Osteoblast (primary cell): Measurements from ENCODE around the gene AGAP5. TPM values are rescaled to one million over a fixed set of nuclear protein-coding genes. Genes with fewer than 3 reads are reported as not detected.
A peak's percentile ranks its signal among the peaks of the same experiment; 100 is the strongest.

ENCODE experiments used
- DNase-seq: peaks from one replicate; pipeline ENCODE4 v3.0.0; 2011; ENCODE audit warnings: low spot score, mixed read lengths; ENCODE audit not compliant: insufficient read length; ENCODE audit errors: missing footprints
- H2AFZ ChIP-seq: 2 replicates; pipeline ENCODE4 v1.6.0; 2011; ENCODE audit warnings: mild to moderate bottlenecking, low read length
- H3K27ac ChIP-seq: 2 replicates; pipeline ENCODE4 v1.5.1; 2011; ENCODE audit warnings: mild to moderate bottlenecking, low read depth, low read length, moderate library complexity
- H3K27me3 ChIP-seq: 2 replicates; pipeline ENCODE4 v1.6.0; 2012; ENCODE audit warnings: mild to moderate bottlenecking, control low read depth, inconsistent platforms, low read length, moderate library complexity; ENCODE audit not compliant: insufficient read depth
- H3K36me3 ChIP-seq: 2 replicates; pipeline ENCODE4 v1.5.1; 2011; ENCODE audit warnings: mild to moderate bottlenecking, low read length, control low read depth, moderate library complexity; ENCODE audit not compliant: insufficient read depth
- H3K4me1 ChIP-seq: 2 replicates; pipeline ENCODE4 v1.5.1; 2011; ENCODE audit warnings: mild to moderate bottlenecking, low read length, control low read depth, moderate library complexity; ENCODE audit not compliant: insufficient read depth
- H3K4me2 ChIP-seq: 2 replicates; pipeline ENCODE4 v1.6.0; 2011; ENCODE audit warnings: mild to moderate bottlenecking, low read length; ENCODE audit not compliant: insufficient read depth
- H3K4me3 ChIP-seq: fragments of 200-600 bp; sonication (generic); 3 replicates; pipeline ENCODE4 v1.5.1; 2012; ENCODE audit warnings: mild to moderate bottlenecking, low read length, inconsistent platforms; ENCODE audit not compliant: insufficient read depth
- H3K79me2 ChIP-seq: 2 replicates; pipeline ENCODE4 v1.6.0; 2012; ENCODE audit warnings: mild to moderate bottlenecking, low read length, control low read depth, inconsistent platforms; ENCODE audit not compliant: insufficient read depth
- H3K9me3 ChIP-seq: 2 replicates; pipeline ENCODE4 v1.5.1; 2011; ENCODE audit warnings: low read depth, low read length, control low read depth
- H4K20me1 ChIP-seq: 2 replicates; pipeline ENCODE4 v1.6.0; 2012; ENCODE audit warnings: mild to moderate bottlenecking, low read length, control low read depth; ENCODE audit not compliant: insufficient read depth
- CTCF ChIP-seq: IDR thresholded peaks from 2 replicates; pipeline ENCODE4 v1.5.1; 2011; ENCODE audit warnings: mild to moderate bottlenecking, low read depth, low read length, moderate library complexity; ENCODE audit errors: extremely low read depth
- total RNA-seq: library from RNA; depleted of rRNA; stranded (reverse); fragments of >200 nt; gene quantifications from 2 replicates; pipeline ENCODE4 v1.2.3, GENCODE V29; 2012

The AGAP5 gene
- total RNA-seq, 1 donor, result 4.0 TPM

- Histone ChIP-seq H3K9me3 (no peaks in the 10 kb centered on the region), H3K79me2 (no peaks in the 10 kb centered on the region), H3K4me2 (no peak overlapping the region), H4K20me1 (no peaks in the 10 kb centered on the region), H3K27me3 (no peaks in the 10 kb centered on the region), H3K4me1 (peaks cover 35% of the 10 kb centered on the region), H3K27ac (peak overlapping the region; percentile 88), H2AFZ (no peak overlapping the region), H3K36me3 (no peaks in the 10 kb centered on the region), H3K4me3 (no peak overlapping the region)
- peak; percentile 74 for DNase-seq
- TF ChIP-seq CTCF, result no peak
These were observed 47.9 kb downstream of the AGAP5 start for GRCh38 chr10:73649876-73650536.

DNA sequence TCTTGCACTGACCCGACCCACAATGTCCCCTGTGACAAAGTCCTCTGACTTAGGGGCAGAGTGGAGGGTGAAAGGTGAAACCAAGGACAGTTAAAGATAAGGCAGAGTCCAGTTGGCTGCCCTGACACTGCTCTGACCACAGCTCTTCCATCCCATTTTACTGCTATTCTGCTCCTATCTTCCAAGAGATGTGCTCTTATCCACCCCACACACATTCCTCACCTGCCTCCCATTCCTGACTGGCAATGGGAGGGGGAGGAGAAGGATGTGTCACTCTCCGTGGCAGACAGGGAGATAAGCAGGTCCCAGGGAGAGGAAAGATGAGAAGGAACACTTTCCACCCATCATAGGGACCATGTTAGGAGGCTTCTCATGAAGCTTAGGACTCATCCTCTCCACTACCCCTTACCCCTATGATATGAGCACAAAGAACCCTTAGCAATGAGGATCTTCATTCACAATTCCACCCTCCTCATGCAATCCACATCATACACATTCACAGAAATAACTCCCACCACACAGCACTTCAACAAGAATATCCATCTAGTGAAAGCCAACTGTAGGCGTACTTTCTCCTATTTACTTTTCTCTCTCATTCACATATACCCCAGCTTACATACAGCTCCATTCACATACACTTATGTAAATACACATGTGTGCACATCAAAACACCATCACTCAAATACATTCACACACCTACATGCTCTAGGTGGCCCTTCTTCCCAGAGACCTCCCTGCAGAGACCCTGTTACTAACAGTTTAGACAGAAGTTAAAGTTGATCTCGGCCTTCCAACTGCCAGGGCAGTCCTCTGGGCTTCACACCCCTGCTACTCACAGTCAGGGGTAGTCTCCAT lies 48.7 kb downstream of the AGAP5 start:
- peak overlapping the region; percentile 86 for H3K4me2 ChIP-seq
- H3K27ac ChIP-seq, result peak overlapping the region; percentile 88

DNA sequence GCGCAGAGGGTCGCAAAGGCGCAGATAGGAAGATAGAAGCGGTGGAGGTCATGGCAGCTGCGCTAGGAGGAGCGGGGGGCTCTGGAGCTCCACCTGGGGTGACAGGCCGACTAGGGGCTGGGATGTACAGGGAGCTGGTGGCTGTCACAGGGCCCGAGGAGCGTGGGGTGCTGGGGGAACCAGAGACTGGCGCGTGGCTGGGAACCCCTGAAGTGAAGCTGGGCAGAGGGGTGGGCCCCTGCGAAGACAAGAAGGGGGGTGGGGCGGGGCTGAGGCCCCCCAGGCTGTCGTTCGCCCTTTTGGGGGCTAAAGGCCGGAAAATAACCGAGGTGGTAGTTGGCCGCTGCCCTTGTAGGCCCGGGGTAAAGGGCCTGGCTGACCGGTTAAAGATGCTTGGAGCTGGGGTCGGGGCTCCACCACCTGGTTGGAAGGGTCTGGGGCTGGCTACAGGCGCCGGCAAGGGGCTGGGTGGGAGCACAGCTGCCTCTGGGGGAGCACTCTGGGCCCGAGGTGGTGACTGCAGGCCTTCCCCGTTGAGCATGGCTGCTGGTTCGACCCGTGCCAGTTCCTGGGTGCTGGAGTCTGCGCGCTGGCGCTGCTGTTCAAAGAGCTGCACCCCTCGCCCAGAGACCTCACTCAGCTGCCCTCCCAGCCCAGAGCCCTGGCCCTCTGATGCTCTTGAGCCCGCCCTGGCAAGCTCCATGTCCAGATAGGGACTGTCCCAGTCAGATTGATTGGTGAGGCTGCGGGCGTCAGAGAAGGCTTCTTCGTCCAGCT lies 49.8 kb downstream of the AGAP5 start:
- no peak for TF ChIP-seq CTCF
- peak; percentile 82 for DNase-seq
- Histone ChIP-seq H3K4me3 (peak overlapping the region; percentile 81), H3K79me2 (no peaks in the 10 kb centered on the region), H3K27me3 (no peaks in the 10 kb centered on the region), H3K9me3 (no peaks in the 10 kb centered on the region), H4K20me1 (no peaks in the 10 kb centered on the region), H3K27ac (peak overlapping the region; percentile 48), H3K4me1 (peaks cover 35% of the 10 kb centered on the region), H3K36me3 (no peaks in the 10 kb centered on the region), H3K4me2 (peak overlapping the region; percentile 86), H2AFZ (peak overlapping the region; percentile 95)

More for the DNA sequence above, 48.7 kb downstream of the AGAP5 start:
- Histone ChIP-seq H2AFZ (no peak overlapping the region), H3K9me3 (no peaks in the 10 kb centered on the region), H3K27me3 (no peaks in the 10 kb centered on the region), H3K79me2 (no peaks in the 10 kb centered on the region), H3K4me3 (peak overlapping the region; percentile 81), H3K4me1 (peaks cover 35% of the 10 kb centered on the region), H4K20me1 (no peaks in the 10 kb centered on the region), H3K36me3 (no peaks in the 10 kb centered on the region)
- no peak for TF ChIP-seq CTCF
- peak; percentile 88 for DNase-seq
